HG02763 (cell line): ENCODE results near the gene DENND10.
"Not testable (repeated sequence)": the region's sequence is repeated elsewhere in the genome, so short reads cannot be mapped to it uniquely, and the experiment has no call there.

Experiments
- ATAC-seq: cut with Tn5 transposase; IDR thresholded peaks from one replicate; pipeline ENCODE4 v1.9.1; 2021; ENCODE audit warnings: mild to moderate bottlenecking, moderate library complexity; ENCODE audit not compliant: unreplicated experiment

Gene DENND10

GRCh38 chr10:119131512-119132240, 27.8 kb downstream of the DENND10 start:
- ATAC-seq, result no peak

- ATAC-seq, result no peak
Measured at GRCh38 chr10:119132521-119133345, 28.8 kb downstream of the DENND10 start.

- no peak for ATAC-seq
Measured at GRCh38 chr10:119133949-119134348, 30.0 kb downstream of the DENND10 start.

- ATAC-seq, result no peak
Measured at GRCh38 chr10:119135513-119135881, 31.6 kb downstream of the DENND10 start.

- no peak for ATAC-seq
Measured at GRCh38 chr10:119136084-119136483, 32.2 kb downstream of the DENND10 start.

GRCh38 chr10:119137878-119138277, 34.0 kb downstream of the DENND10 start:
- ATAC-seq, result not testable (repeated sequence)

- no peak for ATAC-seq
Measured at GRCh38 chr10:119138346-119139306, 34.7 kb downstream of the DENND10 start.

GRCh38 chr10:119139464-119140067, 35.7 kb downstream of the DENND10 start:
- no peak for ATAC-seq

GRCh38 chr10:119140603-119141245, 36.8 kb downstream of the DENND10 start:
- ATAC-seq, result no peak

- ATAC-seq, result no peak
Measured at GRCh38 chr10:119143657-119144056, 39.7 kb downstream of the DENND10 start.

- no peak for ATAC-seq
Measured at GRCh38 chr10:119149157-119149556, 45.2 kb downstream of the DENND10 start.

GRCh38 chr10:119149729-119150128, 45.8 kb downstream of the DENND10 start:
- ATAC-seq, result no peak

- ATAC-seq, result not testable (repeated sequence)
Measured at GRCh38 chr10:119151601-119152000, 47.7 kb downstream of the DENND10 start.

GRCh38 chr10:119153041-119153440, 49.1 kb downstream of the DENND10 start:
- ATAC-seq, result no peak

- no peak for ATAC-seq
Measured at GRCh38 chr10:119153661-119154060, 49.7 kb downstream of the DENND10 start.

- ATAC-seq, result no peak
Measured at GRCh38 chr10:119159332-119159731, 55.4 kb downstream of the DENND10 start.

GRCh38 chr10:119161680-119162451, 58.0 kb downstream of the DENND10 start:
- ATAC-seq, result no peak

GRCh38 chr10:119162452-119163092, 58.7 kb downstream of the DENND10 start:
- ATAC-seq, result no peak
